GM06990 (cell line): ENCODE measurements around the gene SV2C.

ENCODE experiments used
- DNase-seq: peaks from one replicate; pipeline ENCODE4 v3.0.0-alpha.2; 2011; ENCODE audit not compliant: insufficient read length; ENCODE audit errors: extremely low read depth
- H3K27me3 ChIP-seq: replicated peaks from 2 replicates; pipeline ENCODE4 v1.6.0; 2011; ENCODE audit warnings: low read length; ENCODE audit not compliant: control insufficient read depth, insufficient read depth
- H3K36me3 ChIP-seq: 2 replicates; pipeline ENCODE4 v1.5.1; 2011; ENCODE audit warnings: low read length; ENCODE audit not compliant: control insufficient read depth, insufficient read depth
- H3K4me3 ChIP-seq: replicated peaks from 2 replicates; pipeline ENCODE4 v1.5.1; 2011; ENCODE audit warnings: low read depth, mild to moderate bottlenecking, control low read depth, low read length
- CTCF ChIP-seq: IDR thresholded peaks from 2 replicates; pipeline ENCODE4 v1.5.1; 2011; ENCODE audit warnings: low read length, control low read depth, mild to moderate bottlenecking, inconsistent platforms; ENCODE audit not compliant: insufficient read depth, poor library complexity, severe bottlenecking

The SV2C gene

GRCh38 chr5:76091351-76091750, 8.2 kb downstream of the SV2C start:
- no peak for DNase-seq
- no peaks in the 10 kb centered on the region for H3K36me3 ChIP-seq
- H3K4me3 ChIP-seq: no peak overlapping the region
- H3K27me3 ChIP-seq: no peaks in the 10 kb centered on the region
- TF ChIP-seq CTCF: no peak

GRCh38 chr5:76099286-76099702, 16.1 kb downstream of the SV2C start:
- Histone ChIP-seq H3K4me3 (peak overlapping the region; percentile 22; the same call in 1 of the 2 replicates), H3K27me3 (no peaks in the 10 kb centered on the region), H3K36me3 (no peaks in the 10 kb centered on the region)
- no peak for TF ChIP-seq CTCF
- DNase-seq: peak; percentile 59

DNA sequence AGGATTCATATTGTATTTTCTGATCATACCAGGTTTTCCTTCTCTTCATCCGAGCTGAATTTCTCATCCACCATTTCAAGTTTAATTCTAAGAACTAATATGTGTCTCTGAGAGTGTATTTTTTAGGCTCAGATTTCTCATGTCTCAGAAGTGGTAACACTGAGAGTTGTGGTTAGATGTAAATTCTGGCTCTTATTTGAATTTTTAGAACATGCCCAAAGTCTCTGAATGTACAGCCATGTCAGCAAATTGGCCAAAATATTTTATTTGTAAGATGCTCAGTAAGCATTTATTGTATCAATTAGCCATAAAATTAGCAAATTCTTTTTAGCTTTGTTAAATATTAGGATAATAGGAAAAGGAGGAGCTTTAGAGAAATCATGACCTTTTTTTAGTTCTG, 16.6 kb downstream of the SV2C start:
- no peak overlapping the region; the same call in 1 of the 2 replicates for H3K4me3 ChIP-seq
- H3K36me3 ChIP-seq: no peaks in the 10 kb centered on the region
- TF ChIP-seq CTCF: no peak
- no peak for DNase-seq
- H3K27me3 ChIP-seq: no peaks in the 10 kb centered on the region

DNA sequence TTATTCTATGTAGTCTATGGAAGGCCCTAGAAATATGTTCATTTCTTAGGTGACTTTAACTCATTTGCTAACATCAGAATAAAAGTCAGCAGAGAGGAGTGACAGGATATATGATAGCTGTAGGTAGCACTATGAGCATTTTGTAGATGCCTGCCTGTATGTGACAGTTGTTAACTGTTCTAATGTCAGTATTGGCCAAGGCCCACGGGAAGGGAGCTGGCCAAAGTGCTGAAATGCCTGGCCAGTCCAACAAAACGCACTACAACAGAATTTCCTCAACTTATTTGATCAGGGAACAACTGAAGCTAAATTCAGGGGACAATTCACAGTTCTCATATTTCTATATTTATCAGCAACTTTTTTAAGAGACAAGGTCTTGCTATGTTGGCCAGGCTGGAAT, 20.8 kb downstream of the SV2C start:
- DNase-seq: no peak
- Histone ChIP-seq H3K27me3 (no peaks in the 10 kb centered on the region), H3K4me3 (no peak overlapping the region), H3K36me3 (no peaks in the 10 kb centered on the region)
- TF ChIP-seq CTCF: no peak

GRCh38 chr5:76106149-76106548, 23.0 kb downstream of the SV2C start:
- Histone ChIP-seq H3K36me3 (no peaks in the 10 kb centered on the region), H3K27me3 (no peaks in the 10 kb centered on the region), H3K4me3 (no peak overlapping the region)
- no peak for TF ChIP-seq CTCF
- no peak for DNase-seq

- no peak overlapping the region for H3K4me3 ChIP-seq
- H3K27me3 ChIP-seq: no peaks in the 10 kb centered on the region
- TF ChIP-seq CTCF: no peak
- no peaks in the 10 kb centered on the region for H3K36me3 ChIP-seq
- no peak for DNase-seq
These were observed 28.4 kb downstream of the SV2C start for GRCh38 chr5:76111477-76112174.
